ENCODE data around the gene HERC3.

GRCh38 chr4:88675543-88675942, 83.3 kb downstream of the HERC3 start:
- TF ChIP-seq POGK (CRISPR knock-in tag; conservative IDR thresholded peaks at IDR 0.05) (no peak), POLR2A (IDR thresholded peaks at IDR 0.05; ENCODE audit: insufficient read depth in 1 of 2, low read depth in 2 of 2, low read length in 2 of 2) (no peak), ZSCAN5A (CRISPR knock-in tag; IDR thresholded peaks at IDR 0.05; ENCODE audit: borderline replicate concordance) (no peak), PAXIP1 (CRISPR knock-in tag; conservative IDR thresholded peaks at IDR 0.05) (no peak), SOX6 (IDR thresholded peaks at IDR 0.05) (no peak), SOX6 (CRISPR knock-in tag; IDR thresholded peaks at IDR 0.05) (no peak)
